Fibroblast of the aortic adventitia (primary cell): Measurements from ENCODE around the gene MXI1. TPM values are rescaled to one million over a fixed set of nuclear protein-coding genes. Genes with fewer than 3 reads are reported as not detected.

ENCODE experiments used
- DNase-seq: peaks from one replicate; pipeline ENCODE4 v3.0.0-alpha.2; 2010; ENCODE audit warnings: low read depth
- H3K4me3 ChIP-seq: 2 replicates; pipeline ENCODE4 v1.5.1; 2011; ENCODE audit warnings: low read depth, mild to moderate bottlenecking, control low read depth, low read length, moderate library complexity
- CTCF ChIP-seq: IDR thresholded peaks from 2 replicates; pipeline ENCODE4 v1.5.1; 2011; ENCODE audit warnings: mild to moderate bottlenecking, low read length, control low read depth, inconsistent platforms; ENCODE audit not compliant: insufficient read depth
- total RNA-seq: library from RNA; depleted of rRNA; stranded (reverse); fragments of >200 nt; gene quantifications from 2 replicates; pipeline ENCODE4 v1.2.3, GENCODE V29; 2012; ENCODE audit warnings: low replicate concordance

Gene MXI1
- total RNA-seq, 1 donor = 20.3 TPM

GRCh38 chr10:110304394-110304779 is 97.0 kb downstream of the MXI1 start:
- TF ChIP-seq CTCF = no peak
- H3K4me3 ChIP-seq = peak overlapping the region; percentile 82
- DNase-seq = no peak

GRCh38 chr10:110304780-110305421 is 97.5 kb downstream of the MXI1 start, which contains the start of gene SMNDC1:
TSS of gene SMNDC1 (minus strand) at chr10:110304920. CDS start at chr10:110303587, 1,333 bp downstream.
- DNase-seq = peak; percentile 99
- peak within 1 kb of the TSS; percentile 82 for H3K4me3 ChIP-seq
- no peak for TF ChIP-seq CTCF

- H3K4me3 ChIP-seq = no peak overlapping the region
- peak; percentile 67 for TF ChIP-seq CTCF
- DNase-seq = peak; percentile 93
These were observed 98.5 kb downstream of the MXI1 start for GRCh38 chr10:110305767-110306451.

GRCh38 chr10:110306452-110306768 is 99.0 kb downstream of the MXI1 start:
- no peak for DNase-seq
- TF ChIP-seq CTCF = no peak
- H3K4me3 ChIP-seq = no peak overlapping the region

- peak; percentile 37 for DNase-seq
- no peak for TF ChIP-seq CTCF
- no peak overlapping the region for H3K4me3 ChIP-seq
These were observed 100.4 kb downstream of the MXI1 start for GRCh38 chr10:110307805-110308204.

- DNase-seq = peak; percentile 24
- no peak for TF ChIP-seq CTCF
These were observed 103.3 kb downstream of the MXI1 start for GRCh38 chr10:110310741-110311140.

More at GRCh38 chr10:110310741-110311140, 103.3 kb downstream of the MXI1 start:
- H3K4me3 ChIP-seq = no peak overlapping the region
